ENCODE data around the gene MRPL46.

The MRPL46 gene

DNA sequence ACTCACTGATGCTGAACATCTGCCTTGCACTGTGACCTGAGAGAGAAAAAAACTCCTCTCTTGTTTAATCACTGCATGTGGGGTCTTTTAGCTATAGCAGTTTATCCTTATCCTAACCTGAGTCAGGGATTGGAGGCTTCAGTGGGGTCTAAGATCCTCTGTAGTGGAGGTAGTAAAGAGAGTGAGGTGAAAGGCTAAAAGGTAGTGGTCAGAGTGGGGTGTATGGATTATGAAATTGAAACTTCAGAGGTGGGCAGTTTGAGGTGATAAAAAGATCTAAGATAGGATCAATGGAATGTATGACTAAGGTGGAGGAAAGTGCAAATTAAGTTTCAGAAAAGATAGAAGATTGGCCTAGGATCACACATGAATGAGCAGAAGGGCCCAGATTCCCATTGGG is 42.8 kb upstream of the MRPL46 start:
- TF ChIP-seq, protein P1, sequence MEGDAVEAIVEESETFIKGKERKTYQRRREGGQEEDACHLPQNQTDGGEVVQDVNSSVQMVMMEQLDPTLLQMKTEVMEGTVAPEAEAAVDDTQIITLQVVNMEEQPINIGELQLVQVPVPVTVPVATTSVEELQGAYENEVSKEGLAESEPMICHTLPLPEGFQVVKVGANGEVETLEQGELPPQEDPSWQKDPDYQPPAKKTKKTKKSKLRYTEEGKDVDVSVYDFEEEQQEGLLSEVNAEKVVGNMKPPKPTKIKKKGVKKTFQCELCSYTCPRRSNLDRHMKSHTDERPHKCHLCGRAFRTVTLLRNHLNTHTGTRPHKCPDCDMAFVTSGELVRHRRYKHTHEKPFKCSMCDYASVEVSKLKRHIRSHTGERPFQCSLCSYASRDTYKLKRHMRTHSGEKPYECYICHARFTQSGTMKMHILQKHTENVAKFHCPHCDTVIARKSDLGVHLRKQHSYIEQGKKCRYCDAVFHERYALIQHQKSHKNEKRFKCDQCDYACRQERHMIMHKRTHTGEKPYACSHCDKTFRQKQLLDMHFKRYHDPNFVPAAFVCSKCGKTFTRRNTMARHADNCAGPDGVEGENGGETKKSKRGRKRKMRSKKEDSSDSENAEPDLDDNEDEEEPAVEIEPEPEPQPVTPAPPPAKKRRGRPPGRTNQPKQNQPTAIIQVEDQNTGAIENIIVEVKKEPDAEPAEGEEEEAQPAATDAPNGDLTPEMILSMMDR (IDR thresholded peaks at IDR 0.05; ENCODE audit: low read depth, low read length, missing control alignments): no peak

DNA sequence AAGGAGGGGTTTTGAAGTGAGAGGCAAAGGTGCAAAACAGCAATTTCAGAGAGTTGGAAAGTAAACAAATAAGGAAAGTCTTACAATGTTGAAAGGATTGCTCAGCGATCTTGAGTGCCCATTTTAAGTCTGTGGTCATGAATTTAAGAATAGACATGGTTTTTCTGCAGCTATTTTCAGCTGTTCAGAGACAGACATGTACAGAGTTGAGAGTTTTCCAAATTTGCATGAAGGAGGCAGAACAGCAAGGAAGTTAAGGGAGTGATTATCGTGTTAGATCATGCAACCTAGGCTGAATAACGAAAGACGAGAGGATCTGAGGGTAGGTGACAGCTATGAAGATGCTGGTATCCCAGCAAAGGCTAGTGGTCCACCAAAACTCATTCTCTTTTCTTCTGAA is 42.1 kb upstream of the MRPL46 start:
- no peak for DNase-seq
- H3K4me3 ChIP-seq (ENCODE audit: low read depth, low read length): no peak overlapping the region
- in situ Hi-C loops (cut with HindIII; ENCODE audit: low pct_ligation_motif_present, low sequenced_read_pairs): no loop called here
- H3K27ac ChIP-seq: no peak overlapping the region
- no peaks in the 10 kb centered on the region for H3K27me3 ChIP-seq (replicated peaks)
- H3K36me3 ChIP-seq (replicated peaks): no peaks in the 10 kb centered on the region
- TF ChIP-seq, protein P1 (IDR thresholded peaks at IDR 0.05; ENCODE audit: low read depth, low read length, missing control alignments): no peak

More for the DNA sequence above, 42.8 kb upstream of the MRPL46 start:
- H3K4me3 ChIP-seq (ENCODE audit: low read depth, low read length): no peak overlapping the region
- in situ Hi-C loops (cut with HindIII; ENCODE audit: low pct_ligation_motif_present, low sequenced_read_pairs): no loop called here
- no peaks in the 10 kb centered on the region for H3K36me3 ChIP-seq (replicated peaks)
- no peak for DNase-seq
- H3K27ac ChIP-seq: no peak overlapping the region
- no peaks in the 10 kb centered on the region for H3K27me3 ChIP-seq (replicated peaks)

DNA sequence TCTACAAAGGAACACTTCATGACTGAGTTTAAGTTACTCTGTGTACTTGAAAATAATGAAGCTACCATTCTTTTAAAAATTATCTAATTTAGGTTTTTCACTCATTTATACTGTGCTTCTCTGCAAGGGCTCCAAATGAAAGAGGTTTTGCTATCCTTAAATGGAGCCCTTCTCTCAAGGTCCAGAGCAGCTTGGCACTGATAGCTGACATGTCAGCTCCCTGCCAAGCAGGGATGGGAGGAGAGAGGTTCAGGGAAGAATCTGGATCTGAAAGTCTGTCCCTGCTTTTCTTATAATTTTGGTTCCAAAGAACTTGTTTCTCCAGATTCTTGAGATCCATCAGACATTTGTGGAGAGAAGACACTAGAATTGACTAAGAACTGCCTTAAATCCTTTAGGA is 39.4 kb upstream of the MRPL46 start:
- DNase-seq: no peak
- no peak overlapping the region for H3K4me3 ChIP-seq (ENCODE audit: low read depth, low read length)
- TF ChIP-seq, protein P1 (IDR thresholded peaks at IDR 0.05; ENCODE audit: low read depth, low read length, missing control alignments): no peak
- no peaks in the 10 kb centered on the region for H3K27me3 ChIP-seq (replicated peaks)
- in situ Hi-C loops (cut with HindIII; ENCODE audit: low pct_ligation_motif_present, low sequenced_read_pairs): no loop called here
- no peak overlapping the region for H3K27ac ChIP-seq
- no peaks in the 10 kb centered on the region for H3K36me3 ChIP-seq (replicated peaks)

DNA sequence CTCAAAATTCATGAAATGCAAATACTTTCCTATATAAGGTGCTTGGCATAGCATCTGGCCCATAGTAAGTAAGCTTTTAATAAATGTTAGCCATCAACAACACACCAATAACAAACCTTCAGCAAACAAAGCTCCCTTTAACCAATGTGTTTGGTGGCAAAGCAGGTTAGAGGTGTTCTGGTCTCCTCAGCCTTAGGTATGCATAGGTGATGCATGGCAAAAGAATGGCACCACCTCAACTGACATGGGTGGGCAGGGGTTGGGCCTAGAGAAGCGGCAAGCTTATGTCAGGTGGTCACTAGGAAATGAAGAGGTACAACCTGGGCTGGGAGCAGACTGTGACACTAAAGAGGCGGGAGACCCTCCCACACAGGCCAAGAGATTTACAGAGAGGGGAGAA is 38.5 kb upstream of the MRPL46 start:
- TF ChIP-seq, protein P1 (IDR thresholded peaks at IDR 0.05; ENCODE audit: low read depth, low read length, missing control alignments): no peak
- Histone ChIP-seq H3K27me3 (replicated peaks) (no peaks in the 10 kb centered on the region), H3K27ac (no peak overlapping the region), H3K36me3 (replicated peaks) (no peaks in the 10 kb centered on the region), H3K4me3 (ENCODE audit: low read depth, low read length) (no peak overlapping the region)
- DNase-seq: no peak
- in situ Hi-C loops (cut with HindIII; ENCODE audit: low pct_ligation_motif_present, low sequenced_read_pairs): no loop called here

DNA sequence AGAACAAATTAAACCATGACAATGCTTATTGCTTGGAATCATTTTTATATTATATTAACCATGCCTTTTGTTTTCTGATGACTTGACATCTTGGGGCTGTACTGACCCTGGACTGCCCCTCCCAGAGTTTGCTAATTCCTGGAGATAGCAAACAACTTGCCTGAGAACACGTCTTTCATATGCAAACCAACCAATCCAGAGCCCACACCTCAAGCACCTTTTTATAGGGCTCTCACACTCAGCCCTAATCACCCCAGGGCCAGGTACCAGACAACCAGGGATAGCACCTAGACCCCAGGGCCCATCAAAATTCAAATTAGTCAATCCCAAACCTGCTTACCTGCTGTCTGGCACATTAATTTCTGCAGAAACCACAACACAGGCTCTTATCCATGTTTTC is 37.3 kb upstream of the MRPL46 start:
- Histone ChIP-seq H3K27ac (no peak overlapping the region), H3K36me3 (replicated peaks) (no peaks in the 10 kb centered on the region), H3K27me3 (replicated peaks) (no peaks in the 10 kb centered on the region), H3K4me3 (ENCODE audit: low read depth, low read length) (no peak overlapping the region)
- DNase-seq: no peak
- TF ChIP-seq, protein P1 (IDR thresholded peaks at IDR 0.05; ENCODE audit: low read depth, low read length, missing control alignments): no peak
- in situ Hi-C loops (cut with HindIII; ENCODE audit: low pct_ligation_motif_present, low sequenced_read_pairs): no loop called here

DNA sequence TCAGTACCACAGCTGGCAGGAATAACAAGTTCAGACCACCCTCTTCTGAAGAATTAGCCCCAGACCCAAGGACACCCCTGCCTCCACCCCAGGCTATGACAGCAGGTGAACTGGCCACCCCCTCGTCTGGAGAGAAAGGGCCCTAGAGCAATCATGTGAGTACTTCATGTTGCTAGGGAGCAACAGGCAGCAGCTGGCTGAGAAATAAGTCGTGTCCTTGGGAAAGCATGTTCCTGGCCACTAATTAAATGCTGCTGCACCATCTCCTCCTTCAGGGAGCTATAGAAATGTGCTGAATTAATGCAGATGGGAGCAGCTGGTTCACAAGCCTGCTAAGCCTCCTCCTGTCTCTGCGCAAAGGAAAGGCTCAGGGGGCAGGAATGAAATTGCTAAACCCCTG is 31.8 kb upstream of the MRPL46 start:
- H3K36me3 ChIP-seq (replicated peaks): no peaks in the 10 kb centered on the region
- DNase-seq: no peak
- no peak overlapping the region for H3K4me3 ChIP-seq (ENCODE audit: low read depth, low read length)
- no peaks in the 10 kb centered on the region for H3K27me3 ChIP-seq (replicated peaks)
- TF ChIP-seq, protein P1 (IDR thresholded peaks at IDR 0.05; ENCODE audit: low read depth, low read length, missing control alignments): no peak
- no peak overlapping the region for H3K27ac ChIP-seq
- in situ Hi-C loops (cut with HindIII; ENCODE audit: low pct_ligation_motif_present, low sequenced_read_pairs): no loop called here
